PFSK-1 (cell line): ENCODE data around the gene PHACTR4.

ENCODE experiments used
- FOXP2 ChIP-seq: optimal IDR thresholded peaks from 2 replicates; pipeline ENCODE3; 2011; ENCODE audit warnings: borderline replicate concordance, control low read depth, inconsistent platforms; ENCODE audit not compliant: insufficient read depth; ENCODE audit errors: extremely low read length, extremely low read depth
- POLR2AphosphoS5 ChIP-seq: IDR thresholded peaks from 2 replicates; pipeline ENCODE4 v1.6.1; 2012; ENCODE audit warnings: low read depth, mild to moderate bottlenecking, control low read depth, low read length, moderate library complexity
- SIN3A ChIP-seq: IDR thresholded peaks from 2 replicates; pipeline ENCODE4 v1.6.1; 2012; ENCODE audit warnings: mild to moderate bottlenecking, low read length, moderate library complexity, borderline replicate concordance; ENCODE audit not compliant: insufficient read depth
- TAF1 ChIP-seq: IDR thresholded peaks from 2 replicates; pipeline ENCODE4 v1.6.1; 2012; ENCODE audit warnings: low read length, control low read depth, borderline replicate concordance; ENCODE audit not compliant: insufficient read depth
- TF ChIP-seq, protein P1 (sequence below), 2 experiments: IDR thresholded peaks; 2 replicates each; pipeline versions ENCODE4 v1.6.1 to v1.8.0; 2011 to 2012; ENCODE audit warnings: low read depth in 2 of 2, low read length in 2 of 2, control low read depth in 1 of 2, inconsistent platforms in 1 of 2, mild to moderate bottlenecking in 1 of 2, moderate library complexity in 1 of 2; ENCODE audit not compliant: insufficient read depth in 1 of 2

DNA sequence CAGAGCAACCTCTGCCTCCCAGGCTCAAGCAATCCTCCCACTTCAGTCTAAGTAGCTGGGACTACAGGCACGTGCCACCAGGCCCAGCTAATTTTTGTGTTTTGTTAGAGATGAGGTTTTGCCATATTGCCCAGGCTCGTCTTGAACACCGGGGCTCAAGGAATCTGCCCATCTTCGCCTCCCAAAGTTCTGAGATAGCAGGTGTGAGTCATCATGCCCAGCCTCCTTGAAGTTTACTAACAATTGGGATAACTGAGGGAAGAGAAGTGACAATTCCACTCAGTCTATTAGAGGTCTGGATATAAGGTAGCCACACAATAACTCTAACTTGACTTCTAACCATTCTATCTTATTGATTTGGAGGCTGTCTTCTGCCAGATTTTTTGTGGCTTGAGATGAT lies 130.0 kb downstream of the PHACTR4 start:
- TF ChIP-seq POLR2AphosphoS5 (no peak), FOXP2 (no peak), TAF1 (no peak), SIN3A (no peak)
- TF ChIP-seq, protein P1, sequence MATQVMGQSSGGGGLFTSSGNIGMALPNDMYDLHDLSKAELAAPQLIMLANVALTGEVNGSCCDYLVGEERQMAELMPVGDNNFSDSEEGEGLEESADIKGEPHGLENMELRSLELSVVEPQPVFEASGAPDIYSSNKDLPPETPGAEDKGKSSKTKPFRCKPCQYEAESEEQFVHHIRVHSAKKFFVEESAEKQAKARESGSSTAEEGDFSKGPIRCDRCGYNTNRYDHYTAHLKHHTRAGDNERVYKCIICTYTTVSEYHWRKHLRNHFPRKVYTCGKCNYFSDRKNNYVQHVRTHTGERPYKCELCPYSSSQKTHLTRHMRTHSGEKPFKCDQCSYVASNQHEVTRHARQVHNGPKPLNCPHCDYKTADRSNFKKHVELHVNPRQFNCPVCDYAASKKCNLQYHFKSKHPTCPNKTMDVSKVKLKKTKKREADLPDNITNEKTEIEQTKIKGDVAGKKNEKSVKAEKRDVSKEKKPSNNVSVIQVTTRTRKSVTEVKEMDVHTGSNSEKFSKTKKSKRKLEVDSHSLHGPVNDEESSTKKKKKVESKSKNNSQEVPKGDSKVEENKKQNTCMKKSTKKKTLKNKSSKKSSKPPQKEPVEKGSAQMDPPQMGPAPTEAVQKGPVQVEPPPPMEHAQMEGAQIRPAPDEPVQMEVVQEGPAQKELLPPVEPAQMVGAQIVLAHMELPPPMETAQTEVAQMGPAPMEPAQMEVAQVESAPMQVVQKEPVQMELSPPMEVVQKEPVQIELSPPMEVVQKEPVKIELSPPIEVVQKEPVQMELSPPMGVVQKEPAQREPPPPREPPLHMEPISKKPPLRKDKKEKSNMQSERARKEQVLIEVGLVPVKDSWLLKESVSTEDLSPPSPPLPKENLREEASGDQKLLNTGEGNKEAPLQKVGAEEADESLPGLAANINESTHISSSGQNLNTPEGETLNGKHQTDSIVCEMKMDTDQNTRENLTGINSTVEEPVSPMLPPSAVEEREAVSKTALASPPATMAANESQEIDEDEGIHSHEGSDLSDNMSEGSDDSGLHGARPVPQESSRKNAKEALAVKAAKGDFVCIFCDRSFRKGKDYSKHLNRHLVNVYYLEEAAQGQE (IDR thresholded peaks at IDR 0.05; ENCODE audit: insufficient read depth in 1 of 2, low read depth in 2 of 2, low read length in 2 of 2): no peak
